ENCODE results near the gene NRBF2.

Gene NRBF2

GRCh38 chr10:63123727-63124362, 9.3 kb upstream of the NRBF2 start:
- Histone ChIP-seq H3K27ac (no peak overlapping the region), H3K4me3 (no peak overlapping the region)
- no peak for DNase-seq (ENCODE audit: low spot score)
- no peak for TF ChIP-seq CTCF (IDR thresholded peaks at IDR 0.05)

GRCh38 chr10:63125459-63125858, 7.7 kb upstream of the NRBF2 start:
- H3K27ac ChIP-seq: no peak overlapping the region
- no peak for DNase-seq (ENCODE audit: low spot score)
- TF ChIP-seq CTCF (IDR thresholded peaks at IDR 0.05): no peak
- H3K4me3 ChIP-seq: no peak overlapping the region

DNA sequence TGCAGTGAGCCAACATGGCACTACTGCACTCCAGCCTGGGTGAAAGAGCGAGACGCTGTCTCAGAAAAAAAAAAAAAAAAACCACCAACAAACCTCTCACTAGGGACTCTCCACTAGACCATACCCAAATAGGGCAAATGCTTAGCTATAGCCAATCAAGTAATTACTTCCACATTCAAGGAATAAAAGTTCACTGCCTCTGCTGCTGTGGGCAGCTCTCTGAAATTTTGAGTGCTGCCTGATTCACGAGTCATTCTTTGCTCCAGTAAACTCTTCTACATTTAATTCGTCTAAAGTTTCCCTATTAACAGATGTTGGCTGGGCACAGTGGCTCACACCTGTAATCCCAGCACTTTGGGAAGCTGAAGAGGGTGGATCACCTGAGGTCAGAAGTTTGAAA, 4.7 kb upstream of the NRBF2 start:
- Histone ChIP-seq H3K27ac (no peak overlapping the region), H3K4me3 (no peak overlapping the region)
- DNase-seq (ENCODE audit: low spot score): no peak
- no peak for TF ChIP-seq CTCF (IDR thresholded peaks at IDR 0.05)

- no peak overlapping the region for H3K27ac ChIP-seq
- no peak for TF ChIP-seq CTCF (IDR thresholded peaks at IDR 0.05)
- no peak overlapping the region for H3K4me3 ChIP-seq
- DNase-seq (ENCODE audit: low spot score): no peak
Measured at GRCh38 chr10:63129888-63130287, 3.2 kb upstream of the NRBF2 start.

- no peak for DNase-seq (ENCODE audit: low spot score)
- TF ChIP-seq CTCF (IDR thresholded peaks at IDR 0.05): no peak
- Histone ChIP-seq H3K27ac (peak overlapping the region; percentile 90), H3K4me3 (peak overlapping the region; percentile 87)
Measured at GRCh38 chr10:63132651-63133055, 475 bp upstream of the NRBF2 start.

DNA sequence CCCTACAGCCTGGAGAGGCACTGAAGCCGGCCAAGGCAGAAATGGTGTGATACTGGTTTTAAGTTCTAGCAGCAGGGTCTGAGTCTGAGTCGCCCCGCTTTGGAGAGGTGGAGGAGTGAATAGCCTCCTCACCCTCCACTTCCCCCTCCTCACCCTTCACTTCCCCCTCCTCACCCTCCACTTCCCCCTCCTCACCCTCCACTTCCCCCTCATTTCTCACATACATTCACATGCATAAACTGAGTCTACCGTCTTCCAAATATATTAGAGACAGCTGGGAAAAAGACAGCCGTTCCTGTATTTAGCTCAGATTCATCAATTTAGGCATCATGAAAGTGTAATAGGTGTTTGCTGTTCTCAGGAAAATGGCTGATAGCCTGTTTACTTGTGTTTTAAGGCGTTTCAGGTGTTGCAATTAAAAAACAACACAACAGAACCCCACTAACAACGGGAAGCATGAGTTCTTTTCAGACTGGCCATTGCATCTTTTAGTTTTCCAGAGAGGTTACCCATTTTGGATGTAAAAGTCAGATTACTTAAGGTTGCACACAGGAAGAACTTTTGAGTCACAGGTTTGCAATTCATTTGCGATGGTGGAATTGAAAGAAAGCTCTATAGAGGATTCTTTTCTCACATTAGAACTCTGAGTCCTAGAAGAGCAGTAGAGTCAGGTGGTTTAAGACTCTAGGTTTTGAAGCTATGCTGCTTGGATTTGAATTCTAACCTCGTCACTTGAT, 861 bp downstream of the NRBF2 start:
- DNase-seq (ENCODE audit: low spot score): no peak
- no peak for TF ChIP-seq CTCF (IDR thresholded peaks at IDR 0.05)
- peak overlapping the region; percentile 90 for H3K27ac ChIP-seq
- peak overlapping the region; percentile 87 for H3K4me3 ChIP-seq

- DNase-seq (ENCODE audit: low spot score): no peak
- no peak overlapping the region for H3K27ac ChIP-seq
- no peak overlapping the region for H3K4me3 ChIP-seq
- TF ChIP-seq CTCF (IDR thresholded peaks at IDR 0.05): no peak
Measured at GRCh38 chr10:63137306-63137705, 4.2 kb downstream of the NRBF2 start.
